ENCODE results near the gene MORN1. TPM values are rescaled to one million over a fixed set of nuclear protein-coding genes. Genes with fewer than 3 reads are reported as not detected.

MORN1 gene
- polyA plus RNA-seq, 1 of the 3 experiments (the other 2 are of a cell fraction): 16.3 TPM

DNA sequence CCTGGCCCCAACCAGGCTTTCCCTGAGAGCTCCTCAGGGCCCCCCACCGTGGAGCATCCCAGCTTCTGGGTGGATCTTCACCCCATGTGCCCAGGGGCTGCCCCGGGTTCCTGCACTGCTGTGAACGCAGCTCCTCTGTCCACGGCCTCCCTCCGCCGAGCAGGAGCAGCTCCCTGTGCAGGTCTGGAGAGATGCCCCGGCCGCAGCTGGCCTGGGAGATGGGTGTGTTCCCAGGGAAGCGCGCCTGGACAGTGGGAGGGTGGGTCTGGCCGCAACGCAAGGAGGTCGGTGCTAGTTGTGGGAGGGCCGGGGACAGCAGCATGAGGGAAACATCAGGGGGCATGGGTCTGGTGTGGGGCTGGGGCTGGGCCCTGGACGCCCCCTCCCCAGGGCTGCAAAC lies 71.3 kb downstream of the MORN1 start:
- Histone ChIP-seq H3K4me3 (ENCODE audit: low read depth in 2 of 2, low read length in 1 of 2) (no peak overlapping the region), H3K79me2 (ENCODE audit: insufficient read depth) (no peaks in the 10 kb centered on the region), H3K36me3 (replicated peaks in 1 of 2; ENCODE audit: control insufficient read depth in 1 of 2, insufficient read depth in 2 of 2, low read length in 1 of 2) (no peaks in the 10 kb centered on the region), H3K9me3 (no peaks in the 10 kb centered on the region), H3K27ac (ENCODE audit: low read depth in 2 of 2, low read length in 1 of 2) (no peak overlapping the region), H3K27me3 (ENCODE audit: insufficient read depth) (no peaks in the 10 kb centered on the region), H3F3A (replicated peaks; ENCODE audit: insufficient read depth) (no peaks in the 10 kb centered on the region), H4K20me1 (ENCODE audit: insufficient read depth) (no peaks in the 10 kb centered on the region), H3K4me2 (no peak overlapping the region), H2AFZ (ENCODE audit: low read depth) (no peak overlapping the region), H3K9ac (no peak overlapping the region), H3K4me1 (ENCODE audit: control insufficient read depth in 1 of 2, insufficient read depth in 2 of 2, low read depth in 1 of 2, low read length in 1 of 2) (peaks cover 0 to 40% of the 10 kb centered on the region in 2 experiments; a peak in 1 of 4 replicates), H3K9me2 (no peaks in the 10 kb centered on the region)
- no peak for DNase-seq
- 87% methylated on average over 8 of the region's 15 CpGs for whole genome bisulfite sequencing (ENCODE audit: low lambda C conversion rate)
- ChIA-PET CTCF (interaction anchor here (1.7 to 2.4 kb wide), 2 partner anchors 61 to 124 kb away, joined by 5 to 14 read pairs; partner anchors contain the start of gene FAAP20), POLR2A (no interaction called here)
- TF ChIP-seq MXI1 (IDR thresholded peaks at IDR 0.05; ENCODE audit: low read depth, low read length) (no peak), RXRA (IDR thresholded peaks at IDR 0.05; ENCODE audit: borderline replicate concordance, low read depth) (no peak), RAD21 (IDR thresholded peaks at IDR 0.05; ENCODE audit: low read length) (no peak), PBX3 (IDR thresholded peaks at IDR 0.05) (no peak), USF1 (IDR thresholded peaks at IDR 0.05; ENCODE audit: borderline replicate concordance, low read depth) (no peak), NFIC (IDR thresholded peaks at IDR 0.05; ENCODE audit: borderline replicate concordance) (no peak), YY1 (IDR thresholded peaks at IDR 0.05; ENCODE audit: low read depth) (no peak), JUND (IDR thresholded peaks at IDR 0.05) (no peak), TCF12 (IDR thresholded peaks at IDR 0.05) (no peak), EZH2phosphoT487 (IDR thresholded peaks at IDR 0.05; ENCODE audit: borderline replicate concordance, low read depth) (no peak), EP300 (IDR thresholded peaks at IDR 0.05; ENCODE audit: borderline replicate concordance in 1 of 2, low read depth in 1 of 2, low read length in 1 of 2) (no peak), FOXM1 (IDR thresholded peaks at IDR 0.05; ENCODE audit: low read depth) (no peak), RFX5 (IDR thresholded peaks at IDR 0.05; ENCODE audit: low read length) (no peak)
- TF ChIP-seq, protein P1, sequence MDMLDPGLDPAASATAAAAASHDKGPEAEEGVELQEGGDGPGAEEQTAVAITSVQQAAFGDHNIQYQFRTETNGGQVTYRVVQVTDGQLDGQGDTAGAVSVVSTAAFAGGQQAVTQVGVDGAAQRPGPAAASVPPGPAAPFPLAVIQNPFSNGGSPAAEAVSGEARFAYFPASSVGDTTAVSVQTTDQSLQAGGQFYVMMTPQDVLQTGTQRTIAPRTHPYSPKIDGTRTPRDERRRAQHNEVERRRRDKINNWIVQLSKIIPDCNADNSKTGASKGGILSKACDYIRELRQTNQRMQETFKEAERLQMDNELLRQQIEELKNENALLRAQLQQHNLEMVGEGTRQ (IDR thresholded peaks at IDR 0.05; ENCODE audit: borderline replicate concordance, low read depth, low read length): no peak

- no peaks in the 10 kb centered on the region for H3K9me3 ChIP-seq
- H3K79me2 ChIP-seq (ENCODE audit: insufficient read depth): no peaks in the 10 kb centered on the region
- no peaks in the 10 kb centered on the region for H3F3A ChIP-seq (replicated peaks; ENCODE audit: insufficient read depth)
- no peaks in the 10 kb centered on the region for H3K9me2 ChIP-seq
- H4K20me1 ChIP-seq (ENCODE audit: insufficient read depth): no peaks in the 10 kb centered on the region
- no peak overlapping the region for H3K4me2 ChIP-seq
- H2AFZ ChIP-seq (ENCODE audit: low read depth): no peak overlapping the region
- DNase-seq: no peak
- no peaks in the 10 kb centered on the region for H3K36me3 ChIP-seq (replicated peaks in 1 of 2; ENCODE audit: control insufficient read depth in 1 of 2, insufficient read depth in 2 of 2, low read length in 1 of 2)
- no peak overlapping the region for H3K9ac ChIP-seq
- WGBS (ENCODE audit: low lambda C conversion rate): 87% methylated on average over 14 of the region's 21 CpGs
- no peaks in the 10 kb centered on the region for H3K27me3 ChIP-seq (ENCODE audit: insufficient read depth)
- H3K4me3 ChIP-seq (ENCODE audit: low read depth in 2 of 2, low read length in 1 of 2): no peak overlapping the region
- ChIA-PET CTCF (interaction anchor here (0.9 to 2.4 kb wide), 3 partner anchors 62 to 145 kb away, joined by 3 to 14 read pairs (median 5); partner anchors contain the start of gene FAAP20), POLR2A (no interaction called here)
- peak overlapping the region in 1 of 2 experiments; percentile 16; a peak in 1 of 4 replicates for H3K27ac ChIP-seq (ENCODE audit: low read depth in 2 of 2, low read length in 1 of 2)
- peaks cover 0 to 40% of the 10 kb centered on the region in 2 experiments; a peak in 1 of 4 replicates for H3K4me1 ChIP-seq (ENCODE audit: control insufficient read depth in 1 of 2, insufficient read depth in 2 of 2, low read depth in 1 of 2, low read length in 1 of 2)
- TF ChIP-seq TEAD4 (IDR thresholded peaks at IDR 0.05; ENCODE audit: borderline replicate concordance, insufficient read depth) (no peak), SMC3 (IDR thresholded peaks at IDR 0.05; ENCODE audit: low read depth, low read length) (no peak), POLR2AphosphoS5 (IDR thresholded peaks at IDR 0.05; ENCODE audit: low read depth, low read length) (no peak), YY1 (IDR thresholded peaks at IDR 0.05; ENCODE audit: low read depth) (no peak), REST (IDR thresholded peaks at IDR 0.05; ENCODE audit: low read depth, low read length) (no peak), MXI1 (IDR thresholded peaks at IDR 0.05; ENCODE audit: low read depth, low read length) (no peak), GABPA (IDR thresholded peaks at IDR 0.05; ENCODE audit: low read depth) (no peak), FOXM1 (IDR thresholded peaks at IDR 0.05; ENCODE audit: low read depth) (no peak), TAF1 (IDR thresholded peaks at IDR 0.05; ENCODE audit: borderline replicate concordance, low read depth, low read length) (no peak), RAD21 (IDR thresholded peaks at IDR 0.05; ENCODE audit: low read length) (no peak)
- TF ChIP-seq, protein P2, sequence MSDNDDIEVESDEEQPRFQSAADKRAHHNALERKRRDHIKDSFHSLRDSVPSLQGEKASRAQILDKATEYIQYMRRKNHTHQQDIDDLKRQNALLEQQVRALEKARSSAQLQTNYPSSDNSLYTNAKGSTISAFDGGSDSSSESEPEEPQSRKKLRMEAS (IDR thresholded peaks at IDR 0.05; ENCODE audit: low read depth): no peak
- TF ChIP-seq, protein P1 (IDR thresholded peaks at IDR 0.05; ENCODE audit: borderline replicate concordance, low read depth, low read length): no peak
These were observed 72.1 kb downstream of the MORN1 start for GRCh38 chr1:2319291-2319690.

Data from SK-N-SH (cell line).